ENCODE results near the gene CCL14.

- no peak for TF ChIP-seq CTCF (IDR thresholded peaks at IDR 0.05)
- TF ChIP-seq POLR2A (IDR thresholded peaks at IDR 0.05) = no peak
Measured at GRCh38 chr17:35948092-35948491, 38.4 kb downstream of the CCL14 start.
